GM23338 (cell line): Measurements from ENCODE around the gene GLCE. TPM values are rescaled to one million over a fixed set of nuclear protein-coding genes. Genes with fewer than 3 reads are reported as not detected.

Experiments
- ATAC-seq: fragments of 200-7000 bp; cut with Tn5 transposase; 3 replicates; pipeline ENCODE4 v1.9.1; 2020
- DNase-seq: peaks from one replicate; pipeline ENCODE4 v3.0.0-alpha.2; 2015; ENCODE audit warnings: low spot score
- H2AFZ ChIP-seq: fragments of 200-600 bp; sonication (generic); 2 replicates; pipeline ENCODE4 v1.8.0; 2016; ENCODE audit warnings: antibody characterized with exemption, mild to moderate bottlenecking, moderate library complexity
- H3F3A ChIP-seq: fragments of 200-600 bp; sonication (generic); replicated peaks from 2 replicates; pipeline ENCODE4 v1.8.0; 2017; ENCODE audit warnings: antibody characterized with exemption, mixed run types, low read depth
- H3K27ac ChIP-seq: fragments of 200-600 bp; sonication (generic); 2 replicates; pipeline ENCODE4 v1.6.1; 2016; ENCODE audit warnings: low read depth
- H3K27me3 ChIP-seq: fragments of 200-600 bp; sonication (generic); 2 replicates; pipeline ENCODE4 v1.8.0; 2016; ENCODE audit warnings: mild to moderate bottlenecking, mixed run types, moderate library complexity; ENCODE audit not compliant: insufficient read depth
- H3K36me3 ChIP-seq: fragments of 200-600 bp; sonication (generic); 2 replicates; pipeline ENCODE4 v1.8.0; 2016; ENCODE audit warnings: mild to moderate bottlenecking; ENCODE audit not compliant: insufficient read depth
- H3K4me1 ChIP-seq: fragments of 200-600 bp; sonication (generic); 2 replicates; pipeline ENCODE4 v1.8.0; 2016; ENCODE audit warnings: mild to moderate bottlenecking, moderate library complexity; ENCODE audit not compliant: insufficient read depth
- H3K4me2 ChIP-seq: fragments of 200-600 bp; sonication (generic); 2 replicates; pipeline ENCODE4 v1.7.1; 2017; ENCODE audit warnings: mixed run types
- H3K4me3 ChIP-seq: fragments of 200-600 bp; sonication (generic); 2 replicates; pipeline ENCODE4 v1.6.1; 2016; ENCODE audit warnings: mixed run types
- H3K79me2 ChIP-seq: fragments of 200-600 bp; sonication (generic); replicated peaks from 2 replicates; pipeline ENCODE4 v1.8.0; 2017; ENCODE audit warnings: mild to moderate bottlenecking; ENCODE audit not compliant: insufficient read depth
- H3K9me2 ChIP-seq: fragments of 200-600 bp; sonication (generic); 2 replicates; pipeline ENCODE4 v1.8.0; 2017; ENCODE audit not compliant: insufficient read depth
- H4K20me1 ChIP-seq: fragments of 200-600 bp; sonication (generic); replicated peaks from 2 replicates; pipeline ENCODE4 v1.8.0; 2017; ENCODE audit warnings: mild to moderate bottlenecking; ENCODE audit not compliant: insufficient read depth
- H3K27ac Mint-ChIP-seq: 2 replicates; pipeline ENCODE4 v1.8.0; 2020; ENCODE audit warnings: inconsistent platforms, mild to moderate bottlenecking, moderate library complexity, mixed read lengths
- H3K27me3 Mint-ChIP-seq: 3 replicates; pipeline ENCODE4 v1.8.0; 2022; ENCODE audit warnings: low read depth, mild to moderate bottlenecking, moderate library complexity, mixed read lengths, inconsistent platforms; ENCODE audit not compliant: insufficient read depth, poor library complexity
- H3K36me3 Mint-ChIP-seq: 3 replicates; pipeline ENCODE4 v1.8.0; 2021; ENCODE audit warnings: low read depth, mild to moderate bottlenecking, inconsistent platforms, moderate library complexity, mixed read lengths
- H3K4me1 Mint-ChIP-seq: 3 replicates; pipeline ENCODE4 v1.8.0; 2020; ENCODE audit warnings: mild to moderate bottlenecking, inconsistent platforms, mixed read lengths
- H3K4me3 Mint-ChIP-seq: 3 replicates; pipeline ENCODE4 v1.8.0; 2021; ENCODE audit warnings: moderate library complexity, mild to moderate bottlenecking, inconsistent platforms, mixed read lengths
- H3K9me3 Mint-ChIP-seq: 3 replicates; pipeline ENCODE4 v1.8.0; 2020; ENCODE audit warnings: moderate library complexity, mild to moderate bottlenecking, inconsistent platforms, mixed read lengths
- CREB1 ChIP-seq: fragments of 250-450 bp; sonication (Bioruptor Pico); IDR thresholded peaks from 2 replicates; pipeline ENCODE4 v1.5.0; 2020; ENCODE audit warnings: low read depth, mild to moderate bottlenecking, moderate library complexity
- EZH2 ChIP-seq: fragments of 200-600 bp; sonication (generic); IDR thresholded peaks from one replicate; pipeline ENCODE4 v1.8.0; 2017; ENCODE audit warnings: antibody characterized with exemption, mild to moderate bottlenecking, low read depth; ENCODE audit not compliant: unreplicated experiment
- EZH2phosphoT487 ChIP-seq: fragments of 200-600 bp; sonication (generic); IDR thresholded peaks from one replicate; pipeline ENCODE4 v1.8.1; 2018; ENCODE audit warnings: antibody characterized with exemption; ENCODE audit not compliant: unreplicated experiment
- JUNB ChIP-seq: IDR thresholded peaks from one replicate; pipeline ENCODE4 v1.6.1; 2016; ENCODE audit warnings: antibody characterized with exemption; ENCODE audit not compliant: unreplicated experiment
- NANOG ChIP-seq: IDR thresholded peaks from 2 replicates; pipeline ENCODE4 v1.6.1; 2016; ENCODE audit warnings: antibody characterized with exemption, borderline replicate concordance
- POLR2AphosphoS5 ChIP-seq: IDR thresholded peaks from 2 replicates; pipeline ENCODE4 v1.6.1; 2016; ENCODE audit warnings: antibody characterized with exemption, low read depth
- REST ChIP-seq: IDR thresholded peaks from one replicate; pipeline ENCODE4 v1.6.1; 2018; ENCODE audit warnings: antibody characterized with exemption; ENCODE audit not compliant: unreplicated experiment
- STAT1 ChIP-seq: IDR thresholded peaks from one replicate; pipeline ENCODE4 v1.6.1; 2016; ENCODE audit warnings: antibody characterized with exemption; ENCODE audit not compliant: unreplicated experiment
- ZNF114 ChIP-seq: fragments of 250-450 bp; sonication (Bioruptor Pico); IDR thresholded peaks from 2 replicates; pipeline ENCODE4 v1.5.0; 2020; ENCODE audit warnings: mild to moderate bottlenecking, moderate library complexity
- ZNF331 ChIP-seq: fragments of 250-450 bp; sonication (Bioruptor Pico); IDR thresholded peaks from 2 replicates; pipeline ENCODE4 v1.5.0; 2020; ENCODE audit warnings: low read depth, mild to moderate bottlenecking, moderate library complexity
- polyA plus RNA-seq: library from polyadenylated mRNA; unstranded; fragments of >200 nt; fragmentation: Nextera tagmentation; extraction: Ambion mirVana; gene quantifications from 2 replicates; pipeline ENCODE4 v1.2.1, GENCODE V29; 2016
- total RNA-seq: library from RNA; depleted of rRNA; stranded (reverse); fragments of >200 nt; shearing (Covaris generic); gene quantifications from 2 replicates; pipeline ENCODE4 v1.2.3, GENCODE V29; 2014
- TF ChIP-seq, protein P1 (sequence below), 2 experiments: fragments of 200-600 bp in 1 of 2; sonication (generic) in 1 of 2; conservative IDR thresholded peaks; 2 replicates each; pipeline versions ENCODE4 v1.5.1 to v1.6.1; 2016 to 2017; ENCODE audit warnings: antibody characterized with exemption in 2 of 2, low read depth in 2 of 2, mild to moderate bottlenecking in 2 of 2, moderate library complexity in 1 of 2
- TF ChIP-seq, protein P2 (sequence below): IDR thresholded peaks from 2 replicates; pipeline ENCODE4 v1.6.1; 2016; ENCODE audit warnings: antibody characterized with exemption

Gene GLCE
- total and polyA plus RNA-seq, 2 experiments from 2014 or later = 7.5 to 15.5 TPM

DNA sequence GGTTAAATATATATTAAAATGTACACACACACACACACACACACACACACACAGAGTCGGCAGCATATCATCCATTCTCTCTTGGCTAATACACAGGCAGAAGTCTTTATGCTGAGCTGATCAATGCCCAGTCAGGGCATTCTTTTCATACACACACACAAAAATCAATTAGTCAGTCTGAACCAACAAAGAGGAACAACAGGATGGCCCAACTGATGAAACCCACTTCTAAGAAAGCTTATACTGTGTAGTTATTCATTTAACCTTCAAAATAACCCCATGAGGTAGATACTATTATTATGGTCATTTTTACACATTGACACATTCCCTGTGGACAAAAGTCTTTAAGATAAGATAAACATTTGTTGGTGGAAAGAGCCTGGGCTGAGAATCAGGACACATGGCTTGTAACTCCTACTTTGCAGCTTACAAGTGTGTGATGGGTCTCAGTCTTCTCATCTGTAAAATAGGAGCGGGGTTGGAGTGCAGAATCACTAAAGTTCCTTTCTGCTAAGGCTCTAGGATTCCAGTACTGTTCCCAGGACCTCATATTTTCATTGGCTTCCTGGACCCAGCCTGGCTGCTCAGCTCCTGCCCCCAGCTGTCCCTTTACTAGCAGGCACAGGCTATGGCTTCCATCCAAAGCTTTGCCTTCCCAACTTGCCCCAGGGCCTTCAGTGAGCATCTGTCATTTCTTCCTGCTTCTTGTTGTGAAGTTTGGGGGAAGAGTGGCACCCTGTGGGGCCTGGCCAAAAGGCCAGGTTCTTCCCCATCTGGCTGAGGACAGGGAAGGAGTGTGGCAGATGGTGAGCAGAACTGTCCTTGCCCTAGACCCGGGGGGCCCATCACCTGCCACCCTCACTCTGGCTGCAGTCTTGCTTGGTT lies 27.2 kb upstream of the GLCE start (continued):
- TF ChIP-seq REST = no peak
- no peak for TF ChIP-seq EZH2
- TF ChIP-seq JUNB = no peak
- TF ChIP-seq, protein P1, sequence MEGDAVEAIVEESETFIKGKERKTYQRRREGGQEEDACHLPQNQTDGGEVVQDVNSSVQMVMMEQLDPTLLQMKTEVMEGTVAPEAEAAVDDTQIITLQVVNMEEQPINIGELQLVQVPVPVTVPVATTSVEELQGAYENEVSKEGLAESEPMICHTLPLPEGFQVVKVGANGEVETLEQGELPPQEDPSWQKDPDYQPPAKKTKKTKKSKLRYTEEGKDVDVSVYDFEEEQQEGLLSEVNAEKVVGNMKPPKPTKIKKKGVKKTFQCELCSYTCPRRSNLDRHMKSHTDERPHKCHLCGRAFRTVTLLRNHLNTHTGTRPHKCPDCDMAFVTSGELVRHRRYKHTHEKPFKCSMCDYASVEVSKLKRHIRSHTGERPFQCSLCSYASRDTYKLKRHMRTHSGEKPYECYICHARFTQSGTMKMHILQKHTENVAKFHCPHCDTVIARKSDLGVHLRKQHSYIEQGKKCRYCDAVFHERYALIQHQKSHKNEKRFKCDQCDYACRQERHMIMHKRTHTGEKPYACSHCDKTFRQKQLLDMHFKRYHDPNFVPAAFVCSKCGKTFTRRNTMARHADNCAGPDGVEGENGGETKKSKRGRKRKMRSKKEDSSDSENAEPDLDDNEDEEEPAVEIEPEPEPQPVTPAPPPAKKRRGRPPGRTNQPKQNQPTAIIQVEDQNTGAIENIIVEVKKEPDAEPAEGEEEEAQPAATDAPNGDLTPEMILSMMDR (conservative IDR thresholded peaks at IDR 0.05; ENCODE audit: low read depth in 2 of 2) = peak in 1 of 2 experiments; percentile 15; a peak in 1 of 4 replicates
- TF ChIP-seq ZNF114 (CRISPR knock-in tag) = no peak

DNA sequence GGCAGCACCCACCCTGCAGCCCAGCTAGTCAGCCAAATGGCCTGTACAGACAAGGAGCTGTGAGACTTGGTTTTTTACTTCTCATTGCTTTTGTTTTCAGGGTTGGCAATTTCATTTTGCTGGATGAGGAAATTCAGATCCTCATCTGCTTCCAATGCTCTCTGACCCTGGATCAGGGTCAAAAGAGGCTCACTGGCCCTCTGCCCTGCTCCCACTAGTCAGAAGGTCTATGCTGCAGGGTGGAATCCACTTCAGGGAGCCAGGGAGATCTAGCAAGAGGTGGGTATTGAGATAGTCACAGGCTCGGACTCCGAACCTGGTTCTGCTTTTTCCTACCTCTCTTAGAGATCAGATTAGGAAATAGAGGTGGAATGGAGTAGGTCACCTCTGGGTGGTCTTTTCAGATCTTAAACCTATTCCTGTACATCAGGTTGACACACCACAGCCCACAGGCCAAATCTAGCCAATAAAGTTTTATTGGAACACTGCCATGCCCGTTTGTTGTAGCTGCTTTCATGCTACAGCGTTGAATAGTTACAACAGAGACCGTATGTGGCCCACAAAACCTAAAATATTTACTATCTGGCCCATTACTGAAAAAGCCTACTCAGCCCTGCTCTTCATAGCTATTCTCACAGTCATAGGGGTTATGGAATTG lies 26.4 kb upstream of the GLCE start:
- DNase-seq = no peak
- no peak for TF ChIP-seq ZNF331 (CRISPR knock-in tag)
- TF ChIP-seq POLR2AphosphoS5 = no peak
- TF ChIP-seq EZH2phosphoT487 = no peak
- TF ChIP-seq, protein P2, sequence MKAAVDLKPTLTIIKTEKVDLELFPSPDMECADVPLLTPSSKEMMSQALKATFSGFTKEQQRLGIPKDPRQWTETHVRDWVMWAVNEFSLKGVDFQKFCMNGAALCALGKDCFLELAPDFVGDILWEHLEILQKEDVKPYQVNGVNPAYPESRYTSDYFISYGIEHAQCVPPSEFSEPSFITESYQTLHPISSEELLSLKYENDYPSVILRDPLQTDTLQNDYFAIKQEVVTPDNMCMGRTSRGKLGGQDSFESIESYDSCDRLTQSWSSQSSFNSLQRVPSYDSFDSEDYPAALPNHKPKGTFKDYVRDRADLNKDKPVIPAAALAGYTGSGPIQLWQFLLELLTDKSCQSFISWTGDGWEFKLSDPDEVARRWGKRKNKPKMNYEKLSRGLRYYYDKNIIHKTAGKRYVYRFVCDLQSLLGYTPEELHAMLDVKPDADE = no peak
- TF ChIP-seq EZH2 = no peak
- TF ChIP-seq NANOG = no peak
- no peak for TF ChIP-seq STAT1
- TF ChIP-seq ZNF114 (CRISPR knock-in tag) = no peak
- TF ChIP-seq CREB1 = no peak
- TF ChIP-seq, protein P1 (conservative IDR thresholded peaks at IDR 0.05; ENCODE audit: low read depth in 2 of 2) = no peak
- no peak for TF ChIP-seq REST
- Mint-ChIP-seq H3K4me1 (peaks cover 35% of the 10 kb centered on the region), H3K9me3 (no peaks in the 10 kb centered on the region), H3K27ac (no peak overlapping the region), H3K36me3 (no peaks in the 10 kb centered on the region), H3K27me3 (peaks cover 6% of the 10 kb centered on the region), H3K4me3 (no peak overlapping the region)
- Histone ChIP-seq H3K27me3 (no peaks in the 10 kb centered on the region), H3K4me2 (no peak overlapping the region), H3F3A (no peaks in the 10 kb centered on the region), H3K9me2 (peaks cover 8% of the 10 kb centered on the region; the same call in 1 of the 2 replicates), H4K20me1 (no peaks in the 10 kb centered on the region), H3K4me3 (no peak overlapping the region), H2AFZ (no peak overlapping the region), H3K27ac (no peak overlapping the region), H3K79me2 (no peaks in the 10 kb centered on the region), H3K36me3 (no peaks in the 10 kb centered on the region), H3K4me1 (peaks cover 10% of the 10 kb centered on the region)
- no peak for ATAC-seq
